ENCODE results near the gene PTGER1.
"Not testable (repeated sequence)": the region's sequence is repeated elsewhere in the genome, so short reads cannot be mapped to it uniquely, and the experiment has no call there.

PTGER1 gene

GRCh38 chr19:14475251-14476073, at the start of gene PTGER1:
Gene PTGER1 (minus strand): TSS chr19:14475354. CDS start chr19:14474320, 1,034 bp downstream.
- DNase-seq: no peak

GRCh38 chr19:14520543-14520942, 45.4 kb upstream of the PTGER1 start:
- DNase-seq: no peak

- no peak for DNase-seq
These were observed 44.8 kb upstream of the PTGER1 start for GRCh38 chr19:14519860-14520407.

- DNase-seq: no peak
These were observed 44.2 kb upstream of the PTGER1 start for GRCh38 chr19:14519245-14519859.

- DNase-seq: no peak
These were observed 42.8 kb upstream of the PTGER1 start, which contains the start of gene DNAJB1 for GRCh38 chr19:14517840-14518505. Gene DNAJB1 (minus strand): TSS chr19:14518397. CDS start chr19:14518349, 48 bp downstream.

GRCh38 chr19:14517446-14517839, 42.3 kb upstream of the PTGER1 start:
- DNase-seq: no peak

GRCh38 chr19:14516746-14517438, 41.7 kb upstream of the PTGER1 start:
- DNase-seq: no peak

GRCh38 chr19:14516048-14516534, 40.9 kb upstream of the PTGER1 start:
- DNase-seq: no peak

GRCh38 chr19:14515501-14516047, 40.4 kb upstream of the PTGER1 start:
- no peak for DNase-seq

GRCh38 chr19:14514215-14514863, 39.2 kb upstream of the PTGER1 start:
- DNase-seq: no peak

- DNase-seq: no peak
These were observed 37.3 kb upstream of the PTGER1 start for GRCh38 chr19:14512406-14512961.

GRCh38 chr19:14511229-14511593, 36.1 kb upstream of the PTGER1 start:
- DNase-seq: no peak

- DNase-seq: no peak
These were observed 35.4 kb upstream of the PTGER1 start for GRCh38 chr19:14510311-14511228.

- no peak for DNase-seq
These were observed 32.8 kb upstream of the PTGER1 start for GRCh38 chr19:14507704-14508542.

GRCh38 chr19:14505488-14506239, 30.5 kb upstream of the PTGER1 start:
- DNase-seq: peak; percentile 34

- not testable (repeated sequence) for DNase-seq
These were observed 29.4 kb upstream of the PTGER1 start for GRCh38 chr19:14504575-14504974.

- no peak for DNase-seq
These were observed 28.1 kb upstream of the PTGER1 start for GRCh38 chr19:14503285-14503684.

GRCh38 chr19:14502334-14503092, 27.4 kb upstream of the PTGER1 start:
- no peak for DNase-seq
